PFSK-1 (cell line): Measurements from ENCODE around the gene PRKAR2A.

Source experiments
- FOXP2 ChIP-seq: optimal IDR thresholded peaks from 2 replicates; pipeline ENCODE3; 2011; ENCODE audit warnings: borderline replicate concordance, control low read depth, inconsistent platforms; ENCODE audit not compliant: insufficient read depth; ENCODE audit errors: extremely low read length, extremely low read depth
- POLR2AphosphoS5 ChIP-seq: IDR thresholded peaks from 2 replicates; pipeline ENCODE4 v1.6.1; 2012; ENCODE audit warnings: low read depth, mild to moderate bottlenecking, control low read depth, low read length, moderate library complexity
- REST ChIP-seq, 2 experiments: IDR thresholded peaks; 2 replicates each; pipeline versions ENCODE4 v1.6.1 to v1.8.0; 2011 to 2012; ENCODE audit warnings: low read depth in 2 of 2, low read length in 2 of 2, control low read depth in 1 of 2, inconsistent platforms in 1 of 2, mild to moderate bottlenecking in 1 of 2, moderate library complexity in 1 of 2; ENCODE audit not compliant: insufficient read depth in 1 of 2
- SIN3A ChIP-seq: IDR thresholded peaks from 2 replicates; pipeline ENCODE4 v1.6.1; 2012; ENCODE audit warnings: mild to moderate bottlenecking, low read length, moderate library complexity, borderline replicate concordance; ENCODE audit not compliant: insufficient read depth
- TAF1 ChIP-seq: IDR thresholded peaks from 2 replicates; pipeline ENCODE4 v1.6.1; 2012; ENCODE audit warnings: low read length, control low read depth, borderline replicate concordance; ENCODE audit not compliant: insufficient read depth

PRKAR2A gene

DNA sequence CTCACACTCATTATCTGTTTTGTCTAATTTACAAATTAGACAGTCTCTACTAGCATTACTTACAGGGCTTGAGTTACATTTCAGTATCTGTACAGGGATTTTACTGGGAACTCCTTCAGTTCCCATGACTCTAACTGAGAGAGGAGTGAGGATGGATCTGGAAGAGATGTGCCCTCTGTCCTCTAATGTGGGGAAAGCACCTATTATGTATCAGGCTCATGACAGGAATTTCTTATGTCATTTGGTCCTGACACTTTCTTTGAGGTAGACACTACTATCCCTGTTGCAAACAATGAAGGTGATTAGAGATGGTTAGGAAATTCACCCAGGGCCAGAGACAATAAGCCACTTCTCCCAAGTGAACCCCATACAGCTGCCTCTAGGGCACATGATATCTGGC is 151.1 kb downstream of the PRKAR2A start:
- TF ChIP-seq FOXP2 (no peak), TAF1 (no peak), SIN3A (no peak), POLR2AphosphoS5 (no peak), REST (IDR thresholded peaks at IDR 0.05; ENCODE audit: insufficient read depth in 1 of 2, low read depth in 2 of 2, low read length in 2 of 2) (no peak)
